ENCODE data around the gene N4BP2L2. TPM values are rescaled to one million over a fixed set of nuclear protein-coding genes. Genes with fewer than 3 reads are reported as not detected.

The N4BP2L2 gene
- total RNA-seq, 2 donors from 2014 or later: 136 to 151 TPM

GRCh38 chr13:32446220-32446619 lies 92.4 kb downstream of the N4BP2L2 start:
- peaks cover 23% of the 10 kb centered on the region for H3K4me1 Mint-ChIP-seq (ENCODE audit: low read depth)
- ATAC-seq (replicated peaks in 1 of 2) (no peak), DNase-seq (no peak)
- H3K27ac Mint-ChIP-seq: no peak overlapping the region
- no peaks in the 10 kb centered on the region for H3K27me3 Mint-ChIP-seq (ENCODE audit: low read depth)
- H3K9me3 Mint-ChIP-seq: no peaks in the 10 kb centered on the region
- H3K36me3 Mint-ChIP-seq (ENCODE audit: insufficient read depth in 2 of 2): no peaks in the 10 kb centered on the region
- no peak overlapping the region for H3K4me3 Mint-ChIP-seq

- H3K9me3 Mint-ChIP-seq: no peaks in the 10 kb centered on the region
- H3K4me3 Mint-ChIP-seq: no peak overlapping the region
- DNase-seq: no peak
- H3K27ac Mint-ChIP-seq: no peak overlapping the region
- H3K4me1 Mint-ChIP-seq (ENCODE audit: low read depth): peaks cover 23% of the 10 kb centered on the region
- ATAC-seq (replicated peaks in 1 of 2): no peak
- H3K36me3 Mint-ChIP-seq (ENCODE audit: insufficient read depth in 2 of 2): no peaks in the 10 kb centered on the region
- H3K27me3 Mint-ChIP-seq (ENCODE audit: low read depth): no peaks in the 10 kb centered on the region
These were observed 93.1 kb downstream of the N4BP2L2 start for GRCh38 chr13:32445461-32445860.

GRCh38 chr13:32443111-32443510 lies 95.5 kb downstream of the N4BP2L2 start:
- ATAC-seq (replicated peaks in 1 of 2) (peak; percentile 50 to 55), DNase-seq (peak in 1 of 2 donors; percentile 15)
- H3K4me3 Mint-ChIP-seq: no peak overlapping the region
- no peaks in the 10 kb centered on the region for H3K36me3 Mint-ChIP-seq (ENCODE audit: insufficient read depth in 2 of 2)
- H3K27ac Mint-ChIP-seq: peak overlapping the region; percentile 3
- peaks cover 14% of the 10 kb centered on the region for H3K4me1 Mint-ChIP-seq (ENCODE audit: low read depth)
- H3K27me3 Mint-ChIP-seq (ENCODE audit: low read depth): no peaks in the 10 kb centered on the region
- no peaks in the 10 kb centered on the region for H3K9me3 Mint-ChIP-seq

GRCh38 chr13:32438871-32439270 lies 99.7 kb downstream of the N4BP2L2 start:
- Mint-ChIP-seq H3K4me3 (no peak overlapping the region), H3K27ac (no peak overlapping the region), H3K27me3 (ENCODE audit: low read depth) (no peaks in the 10 kb centered on the region), H3K36me3 (ENCODE audit: insufficient read depth in 2 of 2) (peaks cover 0 to 4% of the 10 kb centered on the region in 2 donors), H3K4me1 (ENCODE audit: low read depth) (peaks cover 11% of the 10 kb centered on the region), H3K9me3 (no peaks in the 10 kb centered on the region)
- DNase-seq (no peak), ATAC-seq (replicated peaks in 1 of 2) (no peak)

- ATAC-seq (replicated peaks in 1 of 2) (no peak), DNase-seq (no peak)
- H3K4me1 Mint-ChIP-seq (ENCODE audit: low read depth): peaks cover 15% of the 10 kb centered on the region
- H3K27ac Mint-ChIP-seq: no peak overlapping the region
- H3K4me3 Mint-ChIP-seq: no peak overlapping the region
- peaks cover 1 to 4% of the 10 kb centered on the region in 2 donors for H3K36me3 Mint-ChIP-seq (ENCODE audit: insufficient read depth in 2 of 2)
- H3K27me3 Mint-ChIP-seq (ENCODE audit: low read depth): no peaks in the 10 kb centered on the region
- no peaks in the 10 kb centered on the region for H3K9me3 Mint-ChIP-seq
These were observed 105.7 kb downstream of the N4BP2L2 start for GRCh38 chr13:32432856-32433255.

- Mint-ChIP-seq H3K36me3 (ENCODE audit: insufficient read depth in 2 of 2) (peaks cover 7% of the 10 kb centered on the region in 2 donors), H3K27ac (no peak overlapping the region), H3K27me3 (ENCODE audit: low read depth) (no peaks in the 10 kb centered on the region), H3K4me3 (no peak overlapping the region), H3K4me1 (ENCODE audit: low read depth) (peaks cover 17% of the 10 kb centered on the region), H3K9me3 (no peaks in the 10 kb centered on the region)
- no peak for DNase-seq
- no peak for ATAC-seq (replicated peaks in 1 of 2)
These were observed 107.2 kb downstream of the N4BP2L2 start for GRCh38 chr13:32431361-32431760.

GRCh38 chr13:32430018-32430747 lies 108.4 kb downstream of the N4BP2L2 start:
- peaks cover 28% of the 10 kb centered on the region for H3K4me1 Mint-ChIP-seq (ENCODE audit: low read depth)
- ATAC-seq (replicated peaks in 1 of 2): no peak
- no peaks in the 10 kb centered on the region for H3K27me3 Mint-ChIP-seq (ENCODE audit: low read depth)
- H3K27ac Mint-ChIP-seq: peak overlapping the region; percentile 1
- H3K4me3 Mint-ChIP-seq: peak overlapping the region in 1 of 2 donors; percentile 44
- H3K9me3 Mint-ChIP-seq: no peaks in the 10 kb centered on the region
- no peak for DNase-seq
- peaks cover 7 to 12% of the 10 kb centered on the region in 2 donors for H3K36me3 Mint-ChIP-seq (ENCODE audit: insufficient read depth in 2 of 2)

GRCh38 chr13:32429433-32429909 lies 109.1 kb downstream of the N4BP2L2 start:
- Mint-ChIP-seq H3K9me3 (no peaks in the 10 kb centered on the region), H3K27me3 (ENCODE audit: low read depth) (no peaks in the 10 kb centered on the region), H3K36me3 (ENCODE audit: insufficient read depth in 2 of 2) (peaks cover 9 to 13% of the 10 kb centered on the region in 2 donors), H3K27ac (no peak overlapping the region), H3K4me1 (ENCODE audit: low read depth) (peaks cover 32% of the 10 kb centered on the region), H3K4me3 (no peak overlapping the region)
- no peak for DNase-seq
- no peak for ATAC-seq (replicated peaks in 1 of 2)

GRCh38 chr13:32428581-32429432 lies 109.8 kb downstream of the N4BP2L2 start:
- Mint-ChIP-seq H3K27me3 (ENCODE audit: low read depth) (no peaks in the 10 kb centered on the region), H3K27ac (peak overlapping the region; percentile 99), H3K4me1 (ENCODE audit: low read depth) (peaks cover 39% of the 10 kb centered on the region), H3K4me3 (peak overlapping the region; percentile 90 to 92), H3K36me3 (ENCODE audit: insufficient read depth in 2 of 2) (peaks cover 13 to 15% of the 10 kb centered on the region in 2 donors), H3K9me3 (no peaks in the 10 kb centered on the region)
- DNase-seq (peak in 1 of 2 donors; percentile 15), ATAC-seq (replicated peaks in 1 of 2) (no peak)

GRCh38 chr13:32427852-32428580 lies 110.6 kb downstream of the N4BP2L2 start, which contains the start of gene N4BP2L1:
TSS of gene N4BP2L1 (minus strand) at chr13:32428130. CDS start at chr13:32428082, 48 bp downstream.
- no peaks in the 10 kb centered on the region for H3K27me3 Mint-ChIP-seq (ENCODE audit: low read depth)
- H3K4me3 Mint-ChIP-seq: peak within 1 kb of the TSS; percentile 90 to 99
- H3K9me3 Mint-ChIP-seq: no peaks in the 10 kb centered on the region
- peaks cover 17 to 20% of the 10 kb centered on the region in 2 donors for H3K36me3 Mint-ChIP-seq (ENCODE audit: insufficient read depth in 2 of 2)
- ATAC-seq (replicated peaks in 1 of 2) (peak; percentile 73 to 77), DNase-seq (peak; percentile 85 to 88)
- H3K27ac Mint-ChIP-seq: peak within 1 kb of the TSS; percentile 99
- H3K4me1 Mint-ChIP-seq (ENCODE audit: low read depth): peaks cover 47% of the 10 kb centered on the region

- Mint-ChIP-seq H3K4me1 (ENCODE audit: low read depth) (peaks cover 50% of the 10 kb centered on the region), H3K36me3 (ENCODE audit: insufficient read depth in 2 of 2) (peaks cover 18 to 24% of the 10 kb centered on the region in 2 donors), H3K27me3 (ENCODE audit: low read depth) (no peaks in the 10 kb centered on the region), H3K4me3 (peak overlapping the region; percentile 90 to 99), H3K9me3 (peaks cover 0 to 2% of the 10 kb centered on the region in 2 donors), H3K27ac (peak overlapping the region; percentile 99)
- DNase-seq (peak; percentile 61 to 67), ATAC-seq (replicated peaks in 1 of 2) (peak; percentile 35 to 36)
These were observed 111.4 kb downstream of the N4BP2L2 start for GRCh38 chr13:32426990-32427851.

Measured in activated T-cell treated with anti-CD3 and anti-CD28 coated beads, Interleukin-2, amount 50 U/mL, for 72 hours (primary cell).